Endothelial cell of umbilical vein (primary cell): Measurements from ENCODE around the gene RTBDN.

Source experiments
- POLR2A ChIP-seq: IDR thresholded peaks from 2 replicates; pipeline ENCODE4 v1.6.1; 2012; ENCODE audit warnings: low read depth, mild to moderate bottlenecking, control low read depth, low read length
- POLR2AphosphoS5 ChIP-seq: IDR thresholded peaks from 2 replicates; pipeline ENCODE4 v1.6.1; 2012; ENCODE audit warnings: low read depth, mild to moderate bottlenecking, control low read depth, low read length, moderate library complexity; ENCODE audit not compliant: insufficient read depth

DNA sequence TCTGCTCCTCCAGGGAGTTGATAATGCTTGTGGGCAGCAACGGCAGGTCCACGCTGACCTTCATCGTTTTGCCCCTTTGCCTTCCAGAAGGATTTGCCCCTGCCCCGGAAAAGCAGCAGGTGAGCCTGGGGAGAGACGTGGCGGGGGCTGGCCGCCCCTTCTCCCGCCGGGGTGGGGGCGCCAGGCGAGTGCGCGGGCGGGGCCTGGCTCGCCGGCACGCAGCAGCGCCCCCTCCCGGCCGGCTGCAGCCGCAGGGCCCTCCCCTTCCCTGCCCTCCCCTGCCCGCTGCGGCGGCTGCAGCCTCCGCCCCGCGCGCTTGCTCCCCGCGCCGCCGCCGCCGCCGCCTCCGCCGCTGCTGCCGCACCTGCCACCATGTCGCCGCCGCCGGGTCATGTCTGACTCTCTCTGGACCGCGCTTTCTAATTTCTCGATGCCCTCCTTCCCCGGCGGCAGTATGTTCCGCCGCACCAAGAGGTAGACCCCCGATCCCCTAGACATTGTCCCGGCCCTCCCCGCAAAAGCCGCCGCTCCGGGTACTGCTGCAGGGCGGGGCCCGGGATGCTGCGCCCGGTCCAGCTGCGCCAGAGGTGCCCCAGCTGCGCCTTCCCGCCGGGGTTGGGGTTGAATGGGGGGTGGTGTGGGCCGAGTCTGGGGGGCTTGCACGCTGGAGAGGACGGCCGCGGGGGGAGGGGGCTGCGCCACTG lies 4.0 kb upstream of the RTBDN start, which contains the start of gene MAST1:
- TF ChIP-seq POLR2A = no peak
- TF ChIP-seq POLR2AphosphoS5 = no peak
